Measurements from ENCODE around the gene NUAK2.
"Not testable (repeated sequence)": the region's sequence is repeated elsewhere in the genome, so short reads cannot be mapped to it uniquely, and the experiment has no call there.

The NUAK2 gene

GRCh38 chr1:205304695-205305070 is 16.9 kb downstream of the NUAK2 start:
- Histone ChIP-seq H3K27ac (ENCODE audit: low read depth, low read length) (no peak overlapping the region), H3K4me3 (ENCODE audit: low read length) (no peak overlapping the region), H3K27me3 (ENCODE audit: insufficient read depth, low read length) (no peaks in the 10 kb centered on the region), H3K9ac (ENCODE audit: low read depth, low read length) (no peak overlapping the region), H3K4me1 (ENCODE audit: insufficient read depth, low read length) (peaks cover 31% of the 10 kb centered on the region), H3K9me3 (ENCODE audit: insufficient read depth, low read depth, low read length) (no peaks in the 10 kb centered on the region), H3K36me3 (ENCODE audit: insufficient read depth, low read length) (peaks cover 77% of the 10 kb centered on the region)
- WGBS: 100% methylated on average over 1 of the region's 1 CpG

DNA sequence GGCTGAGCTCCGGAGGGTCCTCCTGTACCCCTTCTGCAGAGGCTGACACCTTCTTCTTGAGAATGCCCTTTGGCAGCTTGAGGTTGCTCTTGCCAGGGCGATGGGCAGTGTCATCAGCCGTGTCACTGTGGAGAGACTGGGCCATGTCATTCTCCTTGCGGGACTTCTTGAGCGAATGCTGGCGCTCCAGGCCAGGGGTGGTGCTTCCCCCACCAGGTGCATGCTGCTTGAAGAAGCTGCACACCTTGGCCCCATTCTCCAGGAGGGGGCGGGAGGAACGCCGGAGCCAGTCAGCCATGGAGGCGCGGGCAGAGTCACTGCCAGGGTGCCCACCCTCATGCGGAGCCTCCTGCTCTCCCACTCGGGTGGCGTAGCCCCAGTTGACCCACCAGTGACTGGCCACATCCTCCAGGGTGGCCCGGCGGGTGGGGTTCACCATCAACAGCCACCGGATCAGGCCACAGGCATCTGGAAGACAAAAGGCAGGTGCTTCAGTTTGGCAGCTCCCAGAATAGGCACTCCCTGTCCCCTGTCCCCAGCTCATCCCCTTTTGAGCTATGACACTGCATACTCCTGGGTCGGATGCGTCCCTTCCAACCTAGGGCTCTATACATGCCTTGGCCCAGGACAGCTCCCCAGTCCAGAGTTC is 17.4 kb downstream of the NUAK2 start:
- Histone ChIP-seq H3K9ac (ENCODE audit: low read depth, low read length) (no peak overlapping the region), H3K4me3 (ENCODE audit: low read length) (no peak overlapping the region), H3K27me3 (ENCODE audit: insufficient read depth, low read length) (no peaks in the 10 kb centered on the region), H3K36me3 (ENCODE audit: insufficient read depth, low read length) (peaks cover 71% of the 10 kb centered on the region), H3K9me3 (ENCODE audit: insufficient read depth, low read depth, low read length) (no peaks in the 10 kb centered on the region), H3K27ac (ENCODE audit: low read depth, low read length) (peak overlapping the region; percentile 80; the same call in 1 of the 2 replicates), H3K4me1 (ENCODE audit: insufficient read depth, low read length) (peaks cover 31% of the 10 kb centered on the region)
- 95% methylated on average over 19 of the region's 19 CpGs for WGBS

- H3K27me3 ChIP-seq (ENCODE audit: insufficient read depth, low read length): no peaks in the 10 kb centered on the region
- WGBS: 93% methylated on average over 20 of the region's 20 CpGs
- H3K27ac ChIP-seq (ENCODE audit: low read depth, low read length): peak overlapping the region; percentile 80
- peaks cover 38% of the 10 kb centered on the region for H3K4me1 ChIP-seq (ENCODE audit: insufficient read depth, low read length)
- H3K9ac ChIP-seq (ENCODE audit: low read depth, low read length): peak overlapping the region; percentile 21; the same call in 1 of the 2 replicates
- H3K4me3 ChIP-seq (ENCODE audit: low read length): no peak overlapping the region
- no peaks in the 10 kb centered on the region for H3K9me3 ChIP-seq (ENCODE audit: insufficient read depth, low read depth, low read length)
- H3K36me3 ChIP-seq (ENCODE audit: insufficient read depth, low read length): peaks cover 63% of the 10 kb centered on the region
Observed at GRCh38 chr1:205303247-205303888, 18.2 kb downstream of the NUAK2 start.

DNA sequence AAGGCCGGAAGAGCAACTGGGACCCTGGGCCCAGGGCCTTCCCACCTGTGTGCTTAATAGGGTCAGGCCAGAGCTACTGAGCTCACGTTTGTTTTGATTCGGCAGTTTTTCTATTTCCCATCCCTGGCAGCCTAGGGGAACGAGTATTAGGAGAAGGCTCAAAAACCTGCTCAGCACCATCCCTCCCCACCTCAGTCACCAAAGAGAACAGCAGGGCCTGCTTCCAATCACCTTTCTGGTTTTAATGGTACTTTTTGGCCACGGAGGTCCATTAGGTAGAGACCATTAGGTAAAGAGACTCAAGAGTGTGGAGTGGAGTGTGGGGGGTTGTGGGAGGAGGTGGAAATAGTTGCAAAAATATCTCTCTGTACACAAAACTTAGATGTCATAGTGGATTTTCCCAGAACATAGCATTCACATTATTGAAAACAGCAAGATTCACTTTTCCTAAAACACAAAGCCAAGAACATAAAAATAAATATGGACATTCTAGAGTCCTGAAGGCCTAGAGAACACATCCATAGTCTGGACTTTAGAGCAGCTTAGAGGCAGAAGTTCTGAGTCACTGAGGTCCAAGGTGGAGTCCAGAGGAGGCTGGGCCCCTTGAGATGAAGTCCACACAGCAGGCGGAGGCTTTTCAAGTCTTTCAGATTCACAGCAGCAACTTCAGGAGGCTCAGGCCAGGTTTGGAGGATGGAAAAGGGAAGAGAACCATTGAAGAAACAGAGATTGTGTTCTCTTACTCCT is 19.5 kb downstream of the NUAK2 start:
- WGBS: 13% methylated on average over 6 of the region's 6 CpGs
- Histone ChIP-seq H3K9me3 (ENCODE audit: insufficient read depth, low read depth, low read length) (no peaks in the 10 kb centered on the region), H3K36me3 (ENCODE audit: insufficient read depth, low read length) (peaks cover 50% of the 10 kb centered on the region), H3K9ac (ENCODE audit: low read depth, low read length) (peak overlapping the region; percentile 74), H3K4me1 (ENCODE audit: insufficient read depth, low read length) (peaks cover 44% of the 10 kb centered on the region), H3K27me3 (ENCODE audit: insufficient read depth, low read length) (no peaks in the 10 kb centered on the region), H3K4me3 (ENCODE audit: low read length) (peak overlapping the region; percentile 28), H3K27ac (ENCODE audit: low read depth, low read length) (peak overlapping the region; percentile 100)

GRCh38 chr1:205301205-205301821 is 20.2 kb downstream of the NUAK2 start:
- Histone ChIP-seq H3K27ac (ENCODE audit: low read depth, low read length) (peak overlapping the region; percentile 100), H3K9me3 (ENCODE audit: insufficient read depth, low read depth, low read length) (no peaks in the 10 kb centered on the region), H3K9ac (ENCODE audit: low read depth, low read length) (peak overlapping the region; percentile 89), H3K4me3 (ENCODE audit: low read length) (peak overlapping the region; percentile 35), H3K27me3 (ENCODE audit: insufficient read depth, low read length) (no peaks in the 10 kb centered on the region), H3K4me1 (ENCODE audit: insufficient read depth, low read length) (peaks cover 45% of the 10 kb centered on the region), H3K36me3 (ENCODE audit: insufficient read depth, low read length) (peaks cover 43% of the 10 kb centered on the region)
- 0% methylated on average over 12 of the region's 14 CpGs for WGBS

DNA sequence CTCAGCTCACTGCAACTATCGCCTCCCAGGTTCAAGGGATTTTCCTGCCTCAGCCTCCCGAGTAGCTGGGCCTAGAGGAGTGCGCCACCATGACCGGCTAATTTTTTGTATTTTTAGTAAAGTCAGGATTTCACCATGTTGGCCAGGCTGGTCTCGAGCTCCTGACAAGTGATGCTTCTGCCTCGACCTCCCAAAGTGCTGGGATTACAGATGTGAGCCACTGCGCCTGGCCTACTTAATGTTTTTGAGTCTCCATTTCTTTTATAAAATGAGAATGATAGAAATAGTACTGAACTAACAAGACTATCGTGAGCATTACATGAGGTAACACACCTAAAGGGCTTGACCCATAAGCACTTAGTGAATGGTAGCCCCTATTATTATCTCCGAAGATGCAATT is 21.4 kb downstream of the NUAK2 start:
- Histone ChIP-seq H3K27me3 (ENCODE audit: insufficient read depth, low read length) (no peaks in the 10 kb centered on the region), H3K9ac (ENCODE audit: low read depth, low read length) (peak overlapping the region; percentile 39; the same call in 1 of the 2 replicates), H3K4me3 (ENCODE audit: low read length) (no peak overlapping the region), H3K36me3 (ENCODE audit: insufficient read depth, low read length) (peaks cover 31% of the 10 kb centered on the region), H3K27ac (ENCODE audit: low read depth, low read length) (peak overlapping the region; percentile 99), H3K9me3 (ENCODE audit: insufficient read depth, low read depth, low read length) (no peaks in the 10 kb centered on the region), H3K4me1 (ENCODE audit: insufficient read depth, low read length) (peaks cover 56% of the 10 kb centered on the region)
- 86% methylated on average over 9 of the region's 9 CpGs for WGBS

- Histone ChIP-seq H3K4me3 (ENCODE audit: low read length) (no peak overlapping the region), H3K27ac (ENCODE audit: low read depth, low read length) (peak overlapping the region; percentile 81), H3K9ac (ENCODE audit: low read depth, low read length) (peak overlapping the region; percentile 19; the same call in 1 of the 2 replicates), H3K27me3 (ENCODE audit: insufficient read depth, low read length) (no peaks in the 10 kb centered on the region), H3K36me3 (ENCODE audit: insufficient read depth, low read length) (peaks cover 14% of the 10 kb centered on the region), H3K4me1 (ENCODE audit: insufficient read depth, low read length) (peaks cover 71% of the 10 kb centered on the region), H3K9me3 (ENCODE audit: insufficient read depth, low read depth, low read length) (no peaks in the 10 kb centered on the region)
- whole genome bisulfite sequencing: 57% methylated on average over 9 of the region's 9 CpGs
Observed at GRCh38 chr1:205298191-205298994, 23.2 kb downstream of the NUAK2 start.

GRCh38 chr1:205297546-205298177 is 23.9 kb downstream of the NUAK2 start:
- 93% methylated on average over 5 of the region's 5 CpGs for WGBS
- peak overlapping the region; percentile 81 for H3K27ac ChIP-seq (ENCODE audit: low read depth, low read length)
- not testable (repeated sequence) for H3K27me3 ChIP-seq (ENCODE audit: insufficient read depth, low read length); H3K4me3 ChIP-seq (ENCODE audit: low read length); H3K36me3 ChIP-seq (ENCODE audit: insufficient read depth, low read length); H3K9me3 ChIP-seq (ENCODE audit: insufficient read depth, low read depth, low read length)
- H3K9ac ChIP-seq (ENCODE audit: low read depth, low read length): peak overlapping the region; percentile 17; the same call in 1 of the 2 replicates
- peaks cover 69% of the 10 kb centered on the region for H3K4me1 ChIP-seq (ENCODE audit: insufficient read depth, low read length)

DNA sequence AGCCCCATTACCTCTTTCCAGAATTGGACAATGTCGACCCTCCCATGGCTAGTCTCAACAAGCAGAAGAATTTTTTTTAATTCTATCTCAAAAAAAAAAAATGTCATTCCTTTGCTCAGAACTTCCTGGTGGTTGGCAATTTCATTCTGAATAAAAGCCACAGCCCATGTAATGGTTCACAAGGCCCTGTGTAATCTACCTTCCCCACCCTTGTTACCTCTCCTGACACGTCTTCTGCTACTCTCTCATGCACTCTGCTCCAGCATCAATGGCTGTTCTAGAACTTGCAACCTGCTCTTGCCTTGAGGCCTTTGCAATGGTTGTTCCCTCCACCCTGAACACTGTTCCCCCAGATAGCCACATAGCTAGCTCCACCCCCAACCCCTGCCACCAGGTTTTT is 25.4 kb downstream of the NUAK2 start:
- H3K9ac ChIP-seq (ENCODE audit: low read depth, low read length): no peak overlapping the region; the same call in 1 of the 2 replicates
- 87% methylated on average over 2 of the region's 2 CpGs for WGBS
- no peaks in the 10 kb centered on the region for H3K9me3 ChIP-seq (ENCODE audit: insufficient read depth, low read depth, low read length)
- no peaks in the 10 kb centered on the region for H3K36me3 ChIP-seq (ENCODE audit: insufficient read depth, low read length)
- H3K27ac ChIP-seq (ENCODE audit: low read depth, low read length): peak overlapping the region; percentile 97
- H3K27me3 ChIP-seq (ENCODE audit: insufficient read depth, low read length): no peaks in the 10 kb centered on the region
- H3K4me1 ChIP-seq (ENCODE audit: insufficient read depth, low read length): peaks cover 58% of the 10 kb centered on the region
- H3K4me3 ChIP-seq (ENCODE audit: low read length): no peak overlapping the region

- WGBS: 36% methylated on average over 5 of the region's 5 CpGs
- peak overlapping the region; percentile 8; the same call in 1 of the 2 replicates for H3K4me3 ChIP-seq (ENCODE audit: low read length)
Observed at GRCh38 chr1:205294934-205295333, 26.6 kb downstream of the NUAK2 start.

More at GRCh38 chr1:205294934-205295333, 26.6 kb downstream of the NUAK2 start:
- Histone ChIP-seq H3K9ac (ENCODE audit: low read depth, low read length) (peak overlapping the region; percentile 71), H3K9me3 (ENCODE audit: insufficient read depth, low read depth, low read length) (no peaks in the 10 kb centered on the region), H3K4me1 (ENCODE audit: insufficient read depth, low read length) (peaks cover 48% of the 10 kb centered on the region), H3K36me3 (ENCODE audit: insufficient read depth, low read length) (no peaks in the 10 kb centered on the region), H3K27me3 (ENCODE audit: insufficient read depth, low read length) (no peaks in the 10 kb centered on the region), H3K27ac (ENCODE audit: low read depth, low read length) (peak overlapping the region; percentile 97)

Data from HUES64 (cell line).